HG03439 (cell line): ENCODE measurements around the gene CHRNA4.

Source experiments
- ATAC-seq: cut with Tn5 transposase; IDR thresholded peaks from one replicate; pipeline ENCODE4 v1.9.1; 2021; ENCODE audit warnings: mild to moderate bottlenecking, moderate library complexity; ENCODE audit not compliant: unreplicated experiment

CHRNA4 gene

DNA sequence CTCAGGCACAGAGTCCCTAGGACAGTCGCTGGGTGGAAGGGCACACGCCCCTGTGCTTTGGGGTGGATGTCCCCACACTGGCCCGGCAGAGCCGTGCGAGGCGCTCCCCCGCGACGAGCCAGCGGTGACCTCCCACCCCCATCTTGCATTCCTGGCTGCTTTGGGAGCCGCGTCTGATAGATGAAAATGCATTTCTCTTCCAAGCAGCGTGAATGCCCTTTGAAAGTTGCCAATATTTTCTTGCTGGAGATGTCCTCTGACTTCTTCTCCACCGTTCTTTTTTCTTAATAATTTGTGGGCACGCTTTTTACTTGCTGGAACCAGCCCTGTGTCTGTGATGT is 38.2 kb downstream of the CHRNA4 start:
- ATAC-seq, result no peak

DNA sequence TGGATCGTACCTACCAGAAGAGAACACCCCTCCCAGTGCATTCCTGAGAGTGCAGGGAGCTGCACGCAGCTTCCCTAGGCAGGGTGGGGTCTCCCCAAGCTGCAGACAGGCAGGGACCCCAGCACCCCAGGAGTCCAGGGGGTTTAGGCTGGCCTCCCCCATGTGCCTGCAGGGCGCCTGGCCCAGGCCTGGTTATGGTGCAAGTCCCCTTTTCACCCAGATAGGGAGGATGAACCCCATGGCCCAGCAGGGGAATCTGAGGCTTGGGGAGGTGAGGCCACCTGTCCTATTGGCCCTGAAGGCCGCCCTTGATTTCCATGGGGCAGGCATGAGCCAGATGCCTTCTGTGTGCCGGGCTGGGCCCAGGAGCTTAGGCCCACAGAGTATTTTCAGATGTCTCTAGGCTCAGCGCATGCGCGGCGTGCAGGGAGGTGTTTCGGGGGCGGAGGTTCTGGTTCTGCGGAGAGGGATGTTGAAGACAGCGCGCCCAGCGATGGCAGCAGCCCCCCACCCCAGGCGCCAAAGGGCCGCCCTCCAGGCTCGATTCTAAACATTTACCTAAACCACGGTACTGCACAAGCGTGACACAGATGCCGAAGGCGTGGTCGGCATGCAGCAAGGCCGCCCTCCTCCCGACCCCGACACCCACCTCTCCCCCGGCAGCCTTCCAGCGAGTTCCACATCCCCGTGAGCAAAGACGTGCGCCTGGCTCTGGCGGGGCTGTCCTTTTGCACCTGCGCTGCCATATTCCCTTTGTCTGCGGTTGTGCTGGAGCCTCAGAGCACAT is 38.8 kb downstream of the CHRNA4 start:
- ATAC-seq, result no peak

DNA sequence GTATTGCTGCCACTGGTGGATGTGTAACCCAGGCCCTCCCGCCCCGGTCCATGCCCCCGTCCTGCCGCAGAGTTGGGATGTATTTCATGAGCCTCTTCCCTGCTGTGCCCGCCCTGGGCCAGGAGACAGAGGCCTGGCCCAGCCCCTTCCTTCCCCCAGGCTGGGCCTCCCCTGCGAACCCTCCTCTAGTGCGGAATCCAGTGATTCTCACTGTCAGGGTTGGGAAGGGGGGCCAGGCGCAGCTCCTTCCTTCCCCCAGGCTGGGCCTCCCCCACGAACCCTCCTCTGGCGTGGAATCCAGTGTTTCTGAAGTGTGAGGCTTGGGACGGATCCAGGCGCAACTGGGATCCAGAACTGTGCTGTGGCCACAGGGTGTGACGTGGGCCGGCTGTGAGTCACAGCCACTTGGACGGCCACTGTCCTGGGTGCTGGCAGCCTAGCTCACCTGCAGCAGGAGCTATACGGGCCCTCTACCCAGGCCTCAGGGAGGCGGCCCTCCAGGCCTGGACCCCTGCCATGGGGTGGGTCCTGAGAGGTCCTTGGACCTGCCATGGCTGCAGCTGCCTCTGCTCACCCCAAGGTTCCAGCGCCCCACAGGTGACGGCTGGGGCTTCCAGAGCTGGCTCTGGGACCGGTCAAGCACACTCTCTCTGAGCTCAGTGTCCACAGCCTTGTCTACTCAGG is 39.9 kb downstream of the CHRNA4 start:
- ATAC-seq, result no peak

GRCh38 chr20:63320616-63321147 is 40.5 kb downstream of the CHRNA4 start:
- no peak for ATAC-seq

- no peak for ATAC-seq
These were observed 41.1 kb downstream of the CHRNA4 start for GRCh38 chr20:63320041-63320511.

DNA sequence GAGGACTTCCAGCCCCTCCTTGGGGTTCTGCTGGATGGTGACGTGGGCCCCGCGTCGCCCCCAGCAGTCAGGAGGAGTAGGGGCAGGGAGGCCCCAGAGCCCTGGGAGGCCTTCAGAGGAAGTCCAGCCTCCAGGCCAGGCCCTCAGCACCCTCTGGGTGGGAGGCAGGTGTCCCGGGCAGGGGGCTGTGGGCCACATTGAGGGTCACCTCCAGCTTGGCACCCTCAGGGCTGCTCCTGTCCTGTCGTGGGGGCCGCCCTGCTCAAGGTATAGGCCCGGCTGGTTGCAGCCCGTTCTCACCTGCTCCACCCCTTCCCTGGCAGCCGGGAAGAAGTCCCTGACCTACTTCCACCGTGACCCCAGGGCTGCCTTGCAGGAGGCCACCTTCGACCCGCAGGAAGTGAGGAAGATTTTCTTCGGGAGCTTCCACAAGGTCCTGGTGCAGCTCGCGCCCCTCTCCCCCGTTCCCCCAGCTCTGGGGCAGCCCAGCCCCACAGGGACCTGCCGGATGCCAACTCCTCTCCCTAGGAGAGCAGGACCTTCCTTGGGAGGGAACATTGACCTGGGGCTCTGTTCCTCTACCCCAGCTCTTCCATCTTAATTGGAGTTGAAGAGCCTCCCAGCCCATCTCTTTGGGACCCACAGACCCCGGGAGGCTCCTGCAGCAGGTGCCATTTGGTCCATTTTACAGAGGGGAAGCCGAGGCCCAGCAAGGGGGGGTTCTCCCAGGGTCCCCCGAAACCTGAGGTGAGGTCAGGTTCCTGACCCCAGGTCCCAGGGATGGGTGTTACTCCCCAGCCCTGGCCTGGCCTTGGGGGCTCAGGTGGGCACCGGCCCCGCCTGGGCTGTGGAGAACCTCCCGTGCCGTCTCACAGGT is 41.7 kb downstream of the CHRNA4 start:
- ATAC-seq, result no peak

DNA sequence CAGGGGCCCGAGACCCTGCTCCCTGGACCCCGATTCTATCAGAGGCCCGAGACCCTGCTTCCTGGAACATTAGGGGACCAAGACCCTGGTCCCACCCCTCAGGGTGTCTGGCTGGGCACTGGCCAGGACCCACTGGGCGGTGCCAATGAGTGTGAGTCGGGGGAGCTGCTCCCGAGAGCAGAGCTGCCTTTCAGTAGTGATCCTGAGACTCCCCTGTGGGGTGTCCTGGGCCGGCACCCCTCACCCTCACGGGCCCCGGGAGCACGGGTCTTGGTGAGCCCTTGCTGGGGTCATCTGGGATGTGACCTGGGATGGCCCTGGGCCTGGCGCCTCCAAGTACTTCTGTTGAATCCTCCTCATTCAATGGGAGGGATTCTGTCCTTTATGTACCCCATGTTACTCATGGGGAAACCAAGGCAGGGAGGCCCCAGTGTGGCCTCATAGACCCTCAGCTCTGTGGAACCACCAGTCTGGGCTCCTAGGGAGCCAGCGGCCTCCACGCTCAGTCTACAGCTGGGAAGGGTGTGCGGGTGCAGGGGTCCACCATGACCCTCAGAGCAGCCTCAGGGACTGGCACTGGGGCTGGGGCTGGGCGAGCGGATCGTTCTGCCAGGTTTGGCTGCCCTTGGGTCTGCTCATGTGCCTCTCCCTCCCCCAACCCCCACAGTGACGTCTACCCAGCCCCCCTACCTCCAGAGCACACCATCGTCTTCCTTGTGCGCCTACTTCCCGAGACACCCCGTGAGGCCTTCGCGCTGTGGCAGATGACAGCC is 42.6 kb downstream of the CHRNA4 start:
- no peak for ATAC-seq

- no peak for ATAC-seq
These were observed 43.4 kb downstream of the CHRNA4 start for GRCh38 chr20:63317601-63318291.

- no peak for ATAC-seq
These were observed 44.1 kb downstream of the CHRNA4 start for GRCh38 chr20:63317061-63317460.

DNA sequence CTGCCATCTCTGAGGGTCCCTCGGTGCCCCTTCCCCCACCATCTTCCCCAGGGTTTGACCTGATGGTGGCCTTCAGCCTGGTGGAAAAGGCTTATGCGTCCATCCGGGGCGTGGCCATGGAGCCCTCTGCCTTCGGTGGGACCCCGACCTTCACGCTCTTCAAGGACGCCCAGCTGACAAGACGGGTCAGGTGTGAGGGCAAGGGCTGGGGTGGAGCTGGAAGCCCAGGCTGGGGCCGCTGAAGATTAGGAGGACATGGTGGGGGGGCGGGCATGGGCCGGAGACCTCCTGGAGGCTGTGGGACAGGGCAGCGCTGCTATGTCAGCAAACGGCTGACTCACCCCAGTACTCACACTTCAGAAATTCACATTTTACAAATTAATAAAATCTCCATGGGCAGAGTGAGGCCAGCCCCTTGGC is 44.6 kb downstream of the CHRNA4 start:
- ATAC-seq, result no peak

DNA sequence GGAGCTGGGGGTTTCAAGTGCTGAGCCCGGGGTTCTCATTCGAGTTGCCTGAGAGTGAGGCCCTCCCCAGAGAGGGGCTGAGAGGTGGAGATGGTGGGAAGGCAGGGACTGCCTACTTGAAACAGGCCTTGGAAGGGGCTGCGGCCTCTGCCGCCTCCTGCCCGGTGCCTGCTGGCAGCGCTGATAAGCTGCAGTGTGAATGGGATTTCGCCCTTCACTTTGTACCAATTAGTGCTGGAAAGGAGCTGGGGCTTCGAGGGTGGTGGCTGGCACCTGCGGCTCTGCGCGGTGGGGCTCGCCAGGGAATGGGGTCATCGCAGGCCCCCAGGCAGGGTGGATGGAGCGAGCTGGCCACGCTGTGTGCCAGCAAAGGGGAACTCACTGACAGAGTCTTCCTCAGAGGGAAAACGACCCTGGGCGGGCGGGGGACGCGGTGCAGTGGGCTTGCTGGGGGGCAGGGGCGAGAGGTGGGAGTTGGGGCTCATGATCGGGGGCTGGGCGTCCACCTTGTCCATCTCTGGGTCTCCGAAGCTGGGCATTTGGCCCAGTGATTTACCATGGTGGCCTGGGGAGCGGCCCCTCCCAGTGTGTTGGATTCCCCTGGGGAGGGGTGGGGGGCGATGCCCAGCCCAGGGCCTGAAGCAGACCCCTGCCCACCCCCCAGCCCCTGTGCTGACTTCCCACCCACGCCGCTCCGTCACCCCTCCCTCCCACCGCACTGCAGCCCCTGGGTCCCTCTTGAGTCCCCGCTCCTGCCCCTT is 45.2 kb downstream of the CHRNA4 start:
- ATAC-seq, result no peak

- ATAC-seq, result no peak
These were observed 45.9 kb downstream of the CHRNA4 start for GRCh38 chr20:63315240-63315689.

- no peak for ATAC-seq
These were observed 46.4 kb downstream of the CHRNA4 start for GRCh38 chr20:63314566-63315239.

GRCh38 chr20:63314015-63314471 is 47.1 kb downstream of the CHRNA4 start:
- no peak for ATAC-seq

DNA sequence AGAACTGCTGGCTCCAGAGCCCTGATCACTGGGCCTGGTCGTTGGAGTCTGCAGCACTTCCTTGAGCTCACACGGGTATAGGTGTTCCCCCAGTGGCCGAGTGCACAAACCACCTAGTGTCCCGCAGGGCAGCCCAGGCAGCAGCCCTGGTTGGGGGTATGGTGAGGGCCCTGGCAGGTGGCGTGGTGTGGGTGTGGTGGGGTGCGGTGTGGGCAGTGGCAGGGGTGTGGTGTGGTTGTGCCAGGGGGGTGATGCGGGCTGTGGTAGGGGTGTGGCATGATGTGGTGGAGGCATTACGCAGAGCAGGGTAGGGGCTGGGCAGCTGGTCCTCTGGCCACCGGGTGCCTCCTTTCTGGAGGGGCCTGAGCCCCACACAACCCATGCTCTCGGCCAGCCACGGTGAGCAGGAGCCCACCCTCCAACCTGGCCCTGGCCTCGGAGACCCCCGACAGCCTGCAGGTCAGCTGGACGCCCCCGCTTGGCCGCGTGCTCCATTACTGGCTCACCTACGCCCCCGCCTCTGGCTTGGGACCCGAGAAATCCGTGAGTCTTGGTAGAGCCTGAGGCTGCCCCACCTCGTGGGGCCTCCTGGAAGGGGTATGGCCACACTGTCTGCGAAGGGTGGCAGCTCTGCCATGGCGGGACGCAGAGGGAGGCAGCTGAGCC is 47.7 kb downstream of the CHRNA4 start:
- no peak for ATAC-seq

DNA sequence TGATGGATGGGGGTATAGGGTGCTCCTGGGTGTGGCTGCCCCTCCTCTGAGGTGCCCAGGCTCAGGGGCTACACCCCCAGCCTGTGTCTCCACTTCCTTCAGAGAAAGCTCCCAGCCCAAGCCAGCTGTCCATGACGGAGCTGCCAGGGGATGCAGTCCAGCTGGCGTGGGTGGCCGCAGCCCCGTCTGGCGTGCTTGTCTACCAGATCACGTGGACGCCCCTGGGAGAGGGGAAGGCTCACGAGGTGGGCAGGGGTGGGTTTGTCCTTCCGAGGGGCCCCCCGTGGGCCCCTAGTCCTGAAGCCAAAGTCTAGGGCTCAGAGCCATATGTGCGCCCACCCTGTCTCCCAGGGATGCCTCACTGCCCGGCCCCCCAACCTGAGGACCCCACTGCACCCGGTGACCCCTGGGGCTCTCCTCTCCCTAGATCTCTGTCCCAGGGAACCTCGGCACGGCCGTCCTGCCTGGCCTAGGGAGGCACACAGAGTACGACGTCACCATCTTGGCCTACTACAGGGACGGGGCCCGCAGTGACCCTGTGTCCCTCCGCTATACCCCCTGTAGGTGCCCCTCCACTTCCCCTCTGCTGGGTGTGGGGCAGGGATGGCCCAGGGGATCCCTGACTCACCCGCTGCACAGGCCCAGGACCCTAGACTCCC is 48.3 kb downstream of the CHRNA4 start:
- no peak for ATAC-seq

- no peak for ATAC-seq
These were observed 48.9 kb downstream of the CHRNA4 start for GRCh38 chr20:63312273-63312672.
